HG02642 (cell line): ENCODE results near the gene LCP1.
"Not testable (repeated sequence)": the region's sequence is repeated elsewhere in the genome, so short reads cannot be mapped to it uniquely, and the experiment has no call there.

ENCODE experiments used
- ATAC-seq: cut with Tn5 transposase; IDR thresholded peaks from one replicate; pipeline ENCODE4 v1.9.1; 2021; ENCODE audit warnings: mild to moderate bottlenecking; ENCODE audit not compliant: unreplicated experiment, poor library complexity

Gene LCP1

GRCh38 chr13:46164661-46165060 lies 17.3 kb downstream of the LCP1 start:
- ATAC-seq, result no peak

- ATAC-seq, result not testable (repeated sequence)
Measured at GRCh38 chr13:46162741-46163140, 19.2 kb downstream of the LCP1 start.

GRCh38 chr13:46160471-46161066 lies 21.4 kb downstream of the LCP1 start:
- no peak for ATAC-seq

GRCh38 chr13:46160065-46160464 lies 21.9 kb downstream of the LCP1 start:
- ATAC-seq, result no peak

GRCh38 chr13:46158983-46159382 lies 23.0 kb downstream of the LCP1 start:
- no peak for ATAC-seq

GRCh38 chr13:46158222-46158621 lies 23.8 kb downstream of the LCP1 start:
- ATAC-seq, result no peak

GRCh38 chr13:46154136-46154801 lies 27.7 kb downstream of the LCP1 start:
- no peak for ATAC-seq

GRCh38 chr13:46152627-46153328 lies 29.2 kb downstream of the LCP1 start:
- no peak for ATAC-seq

GRCh38 chr13:46150134-46150693 lies 31.8 kb downstream of the LCP1 start:
- ATAC-seq, result no peak

GRCh38 chr13:46149272-46150133 lies 32.5 kb downstream of the LCP1 start:
- peak; percentile 48 for ATAC-seq

GRCh38 chr13:46146898-46147297 lies 35.1 kb downstream of the LCP1 start:
- no peak for ATAC-seq

- no peak for ATAC-seq
Measured at GRCh38 chr13:46145950-46146349, 36.0 kb downstream of the LCP1 start.

GRCh38 chr13:46145135-46145534 lies 36.8 kb downstream of the LCP1 start:
- no peak for ATAC-seq

- no peak for ATAC-seq
Measured at GRCh38 chr13:46143184-46143701, 38.7 kb downstream of the LCP1 start.

GRCh38 chr13:46142776-46143175 lies 39.2 kb downstream of the LCP1 start:
- ATAC-seq, result no peak

GRCh38 chr13:46140044-46140443 lies 41.9 kb downstream of the LCP1 start:
- no peak for ATAC-seq

GRCh38 chr13:46137627-46138317 lies 44.2 kb downstream of the LCP1 start:
- no peak for ATAC-seq

GRCh38 chr13:46136688-46137087 lies 45.3 kb downstream of the LCP1 start:
- ATAC-seq, result no peak

GRCh38 chr13:46134961-46135522 lies 46.9 kb downstream of the LCP1 start:
- no peak for ATAC-seq
